ENCODE results near the gene SNRPD3.
"Not testable (repeated sequence)": the region's sequence is repeated elsewhere in the genome, so short reads cannot be mapped to it uniquely, and the experiment has no call there.

SNRPD3 gene

GRCh38 chr22:24593559-24593835 lies 37.7 kb downstream of the SNRPD3 start:
- DNase-seq, result not testable (repeated sequence)

GRCh38 chr22:24593836-24594568 lies 38.2 kb downstream of the SNRPD3 start:
- no peak for DNase-seq

- no peak for DNase-seq
Measured at GRCh38 chr22:24594569-24595120, 38.8 kb downstream of the SNRPD3 start.

DNA sequence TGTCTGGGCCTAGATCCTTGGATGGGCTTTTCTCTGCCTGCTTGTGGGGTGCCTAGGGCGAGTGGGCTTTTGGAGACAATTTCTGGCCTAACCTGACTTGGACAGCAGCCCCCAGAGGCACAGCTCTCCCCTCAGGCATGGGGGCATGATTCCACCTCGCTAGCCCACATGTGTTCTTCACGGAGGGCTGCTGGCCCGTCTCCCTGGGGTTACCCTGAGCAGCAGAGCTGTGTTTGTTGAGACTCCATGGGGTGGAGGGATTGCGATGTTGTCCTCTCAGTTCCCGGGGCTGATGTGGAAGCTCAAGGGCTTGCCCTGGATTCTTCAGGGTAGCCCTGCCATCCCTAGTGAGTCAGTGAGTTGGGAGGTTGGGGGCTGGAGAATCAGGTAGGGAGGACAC lies 39.4 kb downstream of the SNRPD3 start:
- no peak for DNase-seq

GRCh38 chr22:24595863-24596262 lies 40.1 kb downstream of the SNRPD3 start:
- DNase-seq, result no peak

- not testable (repeated sequence) for DNase-seq
Measured at GRCh38 chr22:24597076-24597475, 41.3 kb downstream of the SNRPD3 start.

DNA sequence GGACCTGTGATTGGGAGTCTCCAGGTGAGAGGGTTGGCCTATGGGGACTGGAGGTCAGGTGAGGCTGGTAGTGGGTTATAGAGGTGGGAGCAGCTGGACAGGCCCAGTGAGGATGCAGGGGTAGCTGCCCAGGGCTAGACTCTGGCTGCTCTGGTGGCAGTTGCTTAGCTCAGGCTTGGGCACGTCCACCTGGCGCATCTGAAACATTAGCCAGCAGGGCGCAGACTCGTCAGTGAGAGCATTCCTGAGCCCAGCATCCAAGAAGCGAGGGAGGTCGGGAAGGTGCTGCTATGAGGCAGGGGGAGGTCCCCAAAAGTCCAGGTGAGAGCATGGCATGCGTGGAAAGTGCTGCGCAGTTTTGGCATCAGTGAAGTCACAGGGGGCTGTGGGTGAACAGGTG lies 43.7 kb downstream of the SNRPD3 start:
- no peak for DNase-seq

- not testable (repeated sequence) for DNase-seq
Measured at GRCh38 chr22:24599958-24600715, 44.3 kb downstream of the SNRPD3 start.

DNA sequence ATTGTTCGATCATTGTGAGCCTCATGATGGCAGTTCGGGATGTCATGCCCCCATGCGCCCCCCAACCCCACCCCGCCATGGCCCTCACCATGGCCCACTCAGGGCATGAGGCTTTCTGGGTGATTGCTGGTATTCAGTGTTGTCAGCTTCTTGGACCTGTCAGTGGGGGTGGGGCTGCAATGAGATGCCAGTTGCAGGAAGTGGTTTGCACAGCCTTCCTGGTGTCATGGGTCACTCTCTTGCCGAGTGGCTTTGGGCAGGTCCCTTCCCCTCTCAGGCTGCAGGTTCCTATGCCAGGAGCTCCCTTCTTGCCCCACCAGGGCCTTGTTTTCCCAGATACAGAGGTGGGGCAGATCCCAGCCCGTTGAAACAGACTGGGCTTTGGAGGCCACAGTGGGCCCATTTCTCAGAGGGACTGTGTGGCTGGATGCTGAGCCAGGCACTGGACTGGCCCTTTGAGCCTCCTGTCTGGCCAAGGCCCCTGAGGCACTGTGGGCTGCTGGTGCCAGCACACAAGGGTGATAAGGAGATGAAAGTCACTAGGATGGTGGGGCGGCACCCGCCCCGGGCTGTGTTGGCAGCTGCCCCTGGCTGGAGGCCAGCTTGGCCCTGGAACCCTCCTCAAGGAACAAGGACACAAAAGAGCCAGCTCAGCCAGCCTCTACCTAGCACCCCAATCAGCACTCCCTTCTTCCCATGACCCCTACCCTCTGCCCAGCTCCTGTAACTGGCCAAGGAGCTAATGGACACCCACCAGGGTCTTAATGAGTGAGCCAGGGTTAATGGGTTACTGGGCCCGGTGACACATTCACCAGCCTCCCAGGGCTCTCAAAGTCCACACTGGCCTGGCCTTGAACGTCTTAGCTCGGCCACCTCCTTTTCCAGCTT lies 45.7 kb downstream of the SNRPD3 start:
- DNase-seq, result no peak

GRCh38 chr22:24602105-24602749 lies 46.4 kb downstream of the SNRPD3 start:
- DNase-seq, result not testable (repeated sequence)

- not testable (repeated sequence) for DNase-seq
Measured at GRCh38 chr22:24602847-24603769, 47.3 kb downstream of the SNRPD3 start, which contains the start of gene GGT1. GGT1 (plus strand) TSS chr22:24603193; CDS start chr22:24611082, 7,889 bp downstream.

- DNase-seq, result peak; percentile 48
Measured at GRCh38 chr22:24603770-24604629, 48.2 kb downstream of the SNRPD3 start.

GRCh38 chr22:24606340-24606739 lies 50.5 kb downstream of the SNRPD3 start:
- DNase-seq, result not testable (repeated sequence)

- DNase-seq, result peak; percentile 74
Measured at GRCh38 chr22:24607429-24607983, 51.7 kb downstream of the SNRPD3 start.

GRCh38 chr22:24608327-24608726 lies 52.5 kb downstream of the SNRPD3 start:
- DNase-seq, result not testable (repeated sequence)

DNA sequence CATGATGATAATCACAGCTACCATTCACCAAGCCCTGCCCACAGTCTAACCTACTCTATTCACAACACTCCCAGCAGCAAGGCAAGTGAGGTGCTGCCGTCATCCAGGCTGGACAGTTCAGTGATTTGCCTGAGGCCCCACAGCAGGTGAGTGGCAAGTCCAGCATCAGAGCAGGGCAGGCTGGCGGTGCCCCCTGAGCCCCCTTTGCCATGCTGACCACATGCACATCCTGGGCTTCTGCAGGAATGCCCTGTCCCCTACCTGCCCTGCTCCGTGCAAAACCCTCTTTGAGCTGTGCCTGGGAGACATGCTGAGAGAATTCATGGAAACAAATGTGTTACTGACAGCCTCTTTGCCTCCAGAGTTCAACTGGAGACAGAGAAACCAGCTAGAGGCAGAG lies 54.1 kb downstream of the SNRPD3 start:
- not testable (repeated sequence) for DNase-seq

DNA sequence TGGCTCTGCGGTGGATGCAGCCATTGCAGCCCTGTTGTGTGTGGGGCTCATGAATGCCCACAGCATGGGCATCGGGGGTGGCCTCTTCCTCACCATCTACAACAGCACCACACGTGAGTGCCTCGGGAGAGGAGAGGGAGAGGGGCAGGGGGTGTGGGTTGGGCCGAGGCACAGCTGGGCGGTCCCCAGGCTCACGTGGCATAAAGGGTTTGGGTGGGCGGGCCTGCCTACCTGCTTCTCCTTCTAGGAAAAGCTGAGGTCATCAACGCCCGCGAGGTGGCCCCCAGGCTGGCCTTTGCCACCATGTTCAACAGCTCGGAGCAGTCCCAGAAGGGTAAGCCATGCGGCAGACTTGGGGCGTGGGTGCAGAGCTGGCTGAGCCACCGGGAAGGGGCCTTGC lies 59.0 kb downstream of the SNRPD3 start:
- not testable (repeated sequence) for DNase-seq

DNA sequence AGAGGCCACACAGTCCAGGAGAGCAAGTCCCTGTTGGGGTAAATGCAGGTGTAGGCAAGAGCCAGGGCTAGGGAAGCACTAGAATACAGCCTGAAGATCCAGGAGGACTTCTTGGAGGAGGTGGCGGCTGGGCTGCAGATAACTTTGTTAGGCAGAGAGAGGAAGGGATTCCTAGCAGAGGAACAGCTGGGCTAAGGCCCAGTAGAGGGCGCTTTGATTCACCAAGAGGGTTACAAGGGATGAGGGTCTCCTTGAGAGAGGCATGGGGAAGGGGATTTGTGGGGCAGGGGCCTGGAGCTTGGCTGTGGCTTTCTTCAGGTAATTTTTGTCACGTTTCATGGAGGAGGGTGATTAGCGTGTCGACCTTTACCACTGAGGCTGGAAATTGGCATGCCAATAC lies 65.4 kb downstream of the SNRPD3 start:
- DNase-seq, result not testable (repeated sequence)

GRCh38 chr22:24622596-24622995 lies 66.8 kb downstream of the SNRPD3 start:
- not testable (repeated sequence) for DNase-seq
